ENCODE results near the gene DENND1B. TPM values are rescaled to one million over a fixed set of nuclear protein-coding genes. Genes with fewer than 3 reads are reported as not detected.

The DENND1B gene
- total RNA-seq, 4 donors from 2014 or later, result 12.4 to 27.5 (median 15.9) TPM

- TF ChIP-seq, protein P1, sequence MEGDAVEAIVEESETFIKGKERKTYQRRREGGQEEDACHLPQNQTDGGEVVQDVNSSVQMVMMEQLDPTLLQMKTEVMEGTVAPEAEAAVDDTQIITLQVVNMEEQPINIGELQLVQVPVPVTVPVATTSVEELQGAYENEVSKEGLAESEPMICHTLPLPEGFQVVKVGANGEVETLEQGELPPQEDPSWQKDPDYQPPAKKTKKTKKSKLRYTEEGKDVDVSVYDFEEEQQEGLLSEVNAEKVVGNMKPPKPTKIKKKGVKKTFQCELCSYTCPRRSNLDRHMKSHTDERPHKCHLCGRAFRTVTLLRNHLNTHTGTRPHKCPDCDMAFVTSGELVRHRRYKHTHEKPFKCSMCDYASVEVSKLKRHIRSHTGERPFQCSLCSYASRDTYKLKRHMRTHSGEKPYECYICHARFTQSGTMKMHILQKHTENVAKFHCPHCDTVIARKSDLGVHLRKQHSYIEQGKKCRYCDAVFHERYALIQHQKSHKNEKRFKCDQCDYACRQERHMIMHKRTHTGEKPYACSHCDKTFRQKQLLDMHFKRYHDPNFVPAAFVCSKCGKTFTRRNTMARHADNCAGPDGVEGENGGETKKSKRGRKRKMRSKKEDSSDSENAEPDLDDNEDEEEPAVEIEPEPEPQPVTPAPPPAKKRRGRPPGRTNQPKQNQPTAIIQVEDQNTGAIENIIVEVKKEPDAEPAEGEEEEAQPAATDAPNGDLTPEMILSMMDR (IDR thresholded peaks at IDR 0.05; ENCODE audit: low read depth), result no peak
Measured at GRCh38 chr1:197731449-197731848, 43.8 kb downstream of the DENND1B start.

DNA sequence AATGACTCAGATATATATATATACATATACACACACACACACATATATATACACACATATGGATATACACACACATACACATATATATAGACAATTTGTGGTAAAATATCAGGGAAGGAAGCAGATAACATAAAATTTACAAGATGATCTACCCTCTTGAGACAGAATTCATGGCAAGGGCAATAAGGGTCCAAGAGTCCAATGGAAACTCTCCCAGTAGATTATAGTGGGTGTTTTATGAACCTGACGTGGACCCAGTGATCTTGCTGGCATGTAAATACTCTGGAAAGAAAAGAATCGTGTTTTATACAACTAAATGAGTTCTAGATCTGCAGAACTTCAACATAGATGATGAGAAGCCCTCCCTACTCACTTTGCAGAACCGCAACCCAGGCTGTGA, 49.3 kb downstream of the DENND1B start:
- TF ChIP-seq, protein P1 (IDR thresholded peaks at IDR 0.05; ENCODE audit: low read depth), result no peak

DNA sequence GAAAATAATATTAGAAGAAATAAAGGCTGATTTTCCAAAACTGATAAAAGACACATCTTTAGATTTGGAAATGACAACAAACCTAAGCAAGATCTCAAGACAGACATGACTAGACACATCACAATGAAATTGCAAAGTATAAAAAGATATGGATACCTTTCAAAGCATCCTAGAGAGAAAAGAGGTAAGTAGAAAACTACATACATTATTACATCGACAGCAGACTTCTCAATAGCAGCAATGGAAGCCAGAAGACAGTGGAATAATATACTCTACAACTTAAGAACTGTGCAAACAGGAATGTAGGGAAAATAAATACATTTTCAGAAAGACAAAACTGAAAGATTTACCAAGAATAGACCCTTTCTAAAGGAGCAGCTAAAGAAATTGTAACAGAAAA, 50.2 kb downstream of the DENND1B start:
- TF ChIP-seq, protein P1 (IDR thresholded peaks at IDR 0.05; ENCODE audit: low read depth), result no peak

DNA sequence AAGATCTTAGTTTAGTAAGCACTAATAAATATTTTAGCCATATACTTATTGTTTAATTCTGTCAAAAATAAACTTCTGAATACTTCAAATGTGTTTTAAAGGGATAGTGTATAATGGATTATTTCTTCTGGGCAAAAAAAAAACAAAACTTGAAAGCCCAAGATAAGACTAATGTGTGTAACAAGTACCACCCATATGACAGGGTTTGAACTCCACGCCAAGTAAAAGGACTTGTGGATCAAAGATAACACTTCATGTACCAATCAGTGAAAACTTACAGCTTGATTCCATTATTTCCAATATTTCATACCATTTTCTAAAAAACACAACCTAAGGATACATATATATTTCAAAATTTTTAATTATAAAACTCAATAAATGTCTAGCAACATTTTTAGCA, 59.5 kb downstream of the DENND1B start:
- TF ChIP-seq, protein P1 (IDR thresholded peaks at IDR 0.05; ENCODE audit: low read depth), result no peak

DNA sequence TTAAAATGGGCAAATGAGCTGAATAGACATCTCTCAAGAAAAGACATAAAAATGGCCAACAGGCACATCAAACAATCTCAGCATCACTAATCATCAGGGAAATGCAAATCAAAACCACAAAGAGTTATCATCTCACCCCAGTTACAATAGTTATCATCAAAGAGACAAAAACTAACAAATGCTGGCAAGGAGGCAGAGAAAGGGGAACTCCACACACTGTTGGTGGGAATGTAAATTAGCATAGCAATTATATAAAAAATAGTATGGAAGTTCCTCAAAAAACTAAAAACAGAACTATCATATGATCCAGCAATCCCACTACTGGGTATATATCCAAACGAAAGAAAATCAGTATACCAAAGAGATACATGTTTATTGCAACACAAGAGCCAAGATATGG, 68.7 kb downstream of the DENND1B start:
- TF ChIP-seq, protein P1 (IDR thresholded peaks at IDR 0.05; ENCODE audit: low read depth), result no peak

DNA sequence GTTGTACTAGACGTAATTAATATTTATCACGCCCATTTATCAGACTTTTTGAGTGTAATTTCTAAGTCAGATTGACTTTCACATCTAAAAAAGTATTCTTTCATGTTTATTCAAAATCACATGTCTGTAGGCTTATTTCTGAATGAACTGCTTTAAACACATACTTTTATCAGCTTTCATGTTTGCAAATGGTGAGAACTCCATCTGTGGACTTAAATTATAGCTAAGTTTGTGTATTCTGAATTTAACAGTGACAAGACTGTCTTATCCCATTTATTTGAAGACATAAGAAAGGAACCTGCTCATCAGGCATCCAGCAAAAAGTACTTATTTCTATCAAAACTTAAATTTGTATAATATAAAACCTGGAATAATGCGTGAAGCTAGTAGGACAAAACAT, 69.3 kb downstream of the DENND1B start:
- TF ChIP-seq, protein P1 (IDR thresholded peaks at IDR 0.05; ENCODE audit: low read depth), result no peak

GRCh38 chr1:197696372-197696771, 78.9 kb downstream of the DENND1B start:
- TF ChIP-seq, protein P1 (IDR thresholded peaks at IDR 0.05; ENCODE audit: low read depth), result no peak

Measured in subcutaneous adipose tissue (tissue), 4 donors.